HepG2 (cell line): ENCODE data around the gene GPC6. TPM values are rescaled to one million over a fixed set of nuclear protein-coding genes. Genes with fewer than 3 reads are reported as not detected.

Experiments
- ATF7 ChIP-seq, 2 experiments: fragments of 450-650 bp in 1 of 2; sonication (generic) in 1 of 2; formaldehyde crosslinking in 1 of 2; IDR thresholded peaks; 2 replicates each; pipeline versions ENCODE4 v1.4.0 to v1.6.1; 2016 to 2020; ENCODE audit warnings: antibody characterized with exemption in 1 of 2, mild to moderate bottlenecking in 1 of 2, missing genetic modification reagents in 1 of 2
- CBFB ChIP-seq: sonication (generic); formaldehyde crosslinking; IDR thresholded peaks from 2 replicates; pipeline ENCODE4 v1.4.0; 2020; ENCODE audit warnings: missing genetic modification reagents
- FOXA3 ChIP-seq: IDR thresholded peaks from 2 replicates; pipeline ENCODE4 v1.6.1; 2016; ENCODE audit warnings: missing genetic modification reagents, missing compliant biosample characterization
- IRF1 ChIP-seq: sonication (generic); formaldehyde crosslinking; IDR thresholded peaks from 2 replicates; pipeline ENCODE4 v1.4.0; 2020; ENCODE audit warnings: low read depth, mild to moderate bottlenecking, missing genetic modification reagents
- KDM1A ChIP-seq: IDR thresholded peaks from 2 replicates; pipeline ENCODE4 v1.6.1; 2016; ENCODE audit warnings: missing compliant biosample characterization
- KDM4B ChIP-seq: sonication (generic); formaldehyde crosslinking; IDR thresholded peaks from 2 replicates; pipeline ENCODE4 v1.4.0; 2020; ENCODE audit warnings: missing genetic modification reagents
- MEF2D ChIP-seq: sonication (generic); formaldehyde crosslinking; IDR thresholded peaks from 2 replicates; pipeline ENCODE4 v1.5.1; 2020; ENCODE audit warnings: mild to moderate bottlenecking, missing genetic modification reagents
- MXD1 ChIP-seq: sonication (generic); formaldehyde crosslinking; IDR thresholded peaks from 2 replicates; pipeline ENCODE4 v1.4.0; 2020; ENCODE audit warnings: mild to moderate bottlenecking, missing genetic modification reagents
- NBN ChIP-seq: fragments of 450-650 bp; conservative IDR thresholded peaks from 2 replicates; pipeline ENCODE4 v1.6.1; 2017
- NR3C1 ChIP-seq: sonication (generic); formaldehyde crosslinking; IDR thresholded peaks from 2 replicates; pipeline ENCODE4 v1.4.0; 2020; ENCODE audit warnings: missing genetic modification reagents
- POLR2A ChIP-seq, 2 experiments: IDR thresholded peaks; 2 replicates each; pipeline ENCODE4 v1.6.1; 2011; ENCODE audit warnings: low read depth in 2 of 2, low read length in 2 of 2, mild to moderate bottlenecking in 1 of 2, moderate library complexity in 1 of 2; ENCODE audit not compliant: insufficient read depth in 1 of 2
- POLR2AphosphoS2 ChIP-seq: IDR thresholded peaks from 2 replicates; pipeline ENCODE4 v1.6.1; 2011; ENCODE audit warnings: low read depth, low read length, improper control_type of control experiment
- POLR2G ChIP-seq: fragments of 200-400 bp; formaldehyde crosslinking; IDR thresholded peaks from 2 replicates; pipeline ENCODE4 v1.6.1; 2018; ENCODE audit warnings: mild to moderate bottlenecking, low read depth, low read length, moderate library complexity
- RBAK ChIP-seq: sonication (generic); formaldehyde crosslinking; IDR thresholded peaks from 2 replicates; pipeline ENCODE4 v1.5.1; 2020; ENCODE audit warnings: mild to moderate bottlenecking, missing genetic modification reagents
- RFX1 ChIP-seq: fragments of 450-650 bp; IDR thresholded peaks from 2 replicates; pipeline ENCODE4 v1.6.1; 2017
- TBX3 ChIP-seq: fragments of 450-650 bp; IDR thresholded peaks from 2 replicates; pipeline ENCODE4 v1.6.1; 2017; ENCODE audit warnings: antibody characterized with exemption, mild to moderate bottlenecking, inconsistent platforms, borderline replicate concordance
- YEATS4 ChIP-seq: sonication (generic); formaldehyde crosslinking; IDR thresholded peaks from 2 replicates; pipeline ENCODE4 v1.4.0; 2020; ENCODE audit warnings: missing genetic modification reagents, borderline replicate concordance
- ZBTB20 ChIP-seq: sonication (generic); formaldehyde crosslinking; IDR thresholded peaks from 2 replicates; pipeline ENCODE4 v1.8.1; 2023; ENCODE audit warnings: missing genetic modification reagents, low read depth, mild to moderate bottlenecking, borderline replicate concordance
- ZBTB3 ChIP-seq: sonication (generic); formaldehyde crosslinking; IDR thresholded peaks from 2 replicates; pipeline ENCODE4 v1.4.0; 2020; ENCODE audit warnings: low read depth, mild to moderate bottlenecking, moderate library complexity, missing genetic modification reagents, borderline replicate concordance
- ZNF296 ChIP-seq: sonication (generic); formaldehyde crosslinking; conservative IDR thresholded peaks from 2 replicates; pipeline ENCODE4 v1.5.0; 2020; ENCODE audit warnings: mild to moderate bottlenecking, missing genetic modification reagents
- ZNF34 ChIP-seq: sonication (generic); formaldehyde crosslinking; IDR thresholded peaks from 2 replicates; pipeline ENCODE4 v1.4.0; 2020; ENCODE audit warnings: mild to moderate bottlenecking, missing genetic modification reagents, borderline replicate concordance
- ZNF446 ChIP-seq: sonication (generic); formaldehyde crosslinking; IDR thresholded peaks from 2 replicates; pipeline ENCODE4 v1.5.0; 2020; ENCODE audit warnings: mild to moderate bottlenecking, missing genetic modification reagents
- ZNF496 ChIP-seq: sonication (generic); formaldehyde crosslinking; IDR thresholded peaks from 2 replicates; pipeline ENCODE4 v1.8.1; 2023; ENCODE audit warnings: mild to moderate bottlenecking, moderate library complexity, missing genetic modification reagents; ENCODE audit not compliant: insufficient replicate concordance
- ZNF605 ChIP-seq: sonication (generic); formaldehyde crosslinking; IDR thresholded peaks from 2 replicates; pipeline ENCODE4 v1.8.0; 2022; ENCODE audit warnings: mild to moderate bottlenecking, missing genetic modification reagents
- ZNF850 ChIP-seq: sonication (generic); formaldehyde crosslinking; conservative IDR thresholded peaks from 2 replicates; pipeline ENCODE4 v1.9.0; 2021; ENCODE audit warnings: mild to moderate bottlenecking, missing genetic modification reagents
- polyA plus RNA-seq, 8 experiments: library from polyadenylated mRNA; depleted of rRNA in 3 of 8; stranded (reverse) in 7 of 8; unstranded in 1 of 8; fragments of >200 nt; fragmentation: Illumina TruSeq in 4 of 8; extraction: Trizol in 4 of 8; gene quantifications; 2 replicates each; pipeline versions ENCODE4 v1.2.1 to v1.2.3, GENCODE V29; 2011 to 2016; ENCODE audit warnings: low read depth in 4 of 8, missing spikeins in 1 of 8, mixed read lengths in 1 of 8; ENCODE audit not compliant: insufficient read depth in 1 of 8
- total RNA-seq, 5 experiments: library from RNA; depleted of rRNA; stranded (reverse); fragments of >200 nt; fragmentation: Illumina TruSeq; extraction: Trizol; gene quantifications; 2 replicates each; pipeline ENCODE4 v1.2.3, GENCODE V29; 2016; ENCODE audit warnings: low read depth in 1 of 5
- TF ChIP-seq, protein P1 (sequence below): sonication (generic); formaldehyde crosslinking; IDR thresholded peaks from 2 replicates; pipeline ENCODE4 v1.4.0; 2020; ENCODE audit warnings: missing genetic modification reagents, mild to moderate bottlenecking, borderline replicate concordance
- TF ChIP-seq, protein P2 (sequence below): sonication (generic); formaldehyde crosslinking; IDR thresholded peaks from 2 replicates; pipeline ENCODE4 v1.8.0; 2022; ENCODE audit warnings: mild to moderate bottlenecking, missing genetic modification reagents, moderate library complexity

The GPC6 gene
- total and polyA plus RNA-seq, 2 of the 13 experiments (the other 11 are each of a cell fraction or from before 2014, with no cell fraction given): 24.5 to 33.9 TPM

DNA sequence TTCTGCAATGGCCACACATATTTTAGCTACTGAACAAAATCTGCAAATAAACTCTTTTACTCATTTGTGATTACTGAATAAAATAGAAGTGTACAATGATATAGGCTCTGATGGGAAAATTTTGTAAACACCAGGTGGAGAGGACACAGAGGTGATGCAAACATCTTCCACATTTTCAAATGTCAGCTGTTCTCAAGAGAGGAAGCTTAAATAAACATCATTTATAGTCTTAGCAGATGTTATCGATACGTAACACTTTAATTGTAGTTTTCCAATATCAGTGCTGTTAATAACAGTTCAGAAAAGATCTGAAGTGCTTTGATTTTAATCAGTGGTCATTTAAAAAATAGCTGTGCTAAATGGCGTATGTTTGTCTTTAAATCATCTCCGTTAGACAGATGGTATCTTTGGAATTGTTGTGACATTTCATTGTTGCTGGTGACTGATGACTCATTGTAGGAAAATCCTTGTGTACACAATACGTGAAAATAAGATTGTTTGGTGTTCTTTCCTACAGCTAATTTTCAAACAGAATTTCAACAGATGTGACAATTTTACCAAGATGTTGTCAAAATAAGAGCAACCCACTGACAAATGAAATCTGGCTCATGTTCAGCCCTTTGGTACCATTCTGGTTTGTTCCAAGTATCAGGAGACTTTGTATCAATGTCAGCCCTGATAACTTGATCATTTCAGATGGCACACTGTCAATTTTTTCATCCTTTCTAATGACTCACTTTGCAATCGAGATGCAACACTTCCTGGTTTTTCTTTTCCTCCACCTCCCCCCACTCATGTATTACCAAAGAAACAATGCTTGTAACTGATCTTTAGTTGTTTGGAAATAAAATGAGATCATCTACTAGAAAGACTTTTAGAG, 736.9 kb downstream of the GPC6 start (continued):
- TF ChIP-seq ZBTB20 (no peak), FOXA3 (CRISPR knock-in tag) (peak; percentile 93), ZNF34 (CRISPR knock-in tag) (no peak), IRF1 (CRISPR knock-in tag) (no peak), POLR2A (IDR thresholded peaks at IDR 0.05; ENCODE audit: insufficient read depth in 1 of 2, low read depth in 2 of 2, low read length in 2 of 2) (no peak), ZBTB3 (no peak), YEATS4 (CRISPR knock-in tag) (no peak), NR3C1 (CRISPR knock-in tag) (no peak), KDM1A (CRISPR knock-in tag) (no peak), ZNF496 (CRISPR knock-in tag) (no peak), POLR2G (no peak), MEF2D (no peak), RFX1 (no peak), NBN (no peak), KDM4B (CRISPR knock-in tag) (no peak), ZNF850 (CRISPR knock-in tag) (no peak), ZNF296 (no peak), ZNF446 (CRISPR knock-in tag) (no peak), TBX3 (peak; percentile 87), RBAK (CRISPR knock-in tag) (no peak), ZNF605 (no peak), ATF7 (IDR thresholded peaks at IDR 0.05) (no peak), ATF7 (CRISPR knock-in tag; IDR thresholded peaks at IDR 0.05) (no peak), CBFB (CRISPR knock-in tag) (no peak), MXD1 (CRISPR knock-in tag) (no peak), POLR2AphosphoS2 (no peak)
- TF ChIP-seq, protein P1, sequence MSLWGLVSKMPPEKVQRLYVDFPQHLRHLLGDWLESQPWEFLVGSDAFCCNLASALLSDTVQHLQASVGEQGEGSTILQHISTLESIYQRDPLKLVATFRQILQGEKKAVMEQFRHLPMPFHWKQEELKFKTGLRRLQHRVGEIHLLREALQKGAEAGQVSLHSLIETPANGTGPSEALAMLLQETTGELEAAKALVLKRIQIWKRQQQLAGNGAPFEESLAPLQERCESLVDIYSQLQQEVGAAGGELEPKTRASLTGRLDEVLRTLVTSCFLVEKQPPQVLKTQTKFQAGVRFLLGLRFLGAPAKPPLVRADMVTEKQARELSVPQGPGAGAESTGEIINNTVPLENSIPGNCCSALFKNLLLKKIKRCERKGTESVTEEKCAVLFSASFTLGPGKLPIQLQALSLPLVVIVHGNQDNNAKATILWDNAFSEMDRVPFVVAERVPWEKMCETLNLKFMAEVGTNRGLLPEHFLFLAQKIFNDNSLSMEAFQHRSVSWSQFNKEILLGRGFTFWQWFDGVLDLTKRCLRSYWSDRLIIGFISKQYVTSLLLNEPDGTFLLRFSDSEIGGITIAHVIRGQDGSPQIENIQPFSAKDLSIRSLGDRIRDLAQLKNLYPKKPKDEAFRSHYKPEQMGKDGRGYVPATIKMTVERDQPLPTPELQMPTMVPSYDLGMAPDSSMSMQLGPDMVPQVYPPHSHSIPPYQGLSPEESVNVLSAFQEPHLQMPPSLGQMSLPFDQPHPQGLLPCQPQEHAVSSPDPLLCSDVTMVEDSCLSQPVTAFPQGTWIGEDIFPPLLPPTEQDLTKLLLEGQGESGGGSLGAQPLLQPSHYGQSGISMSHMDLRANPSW: no peak
- TF ChIP-seq, protein P2, sequence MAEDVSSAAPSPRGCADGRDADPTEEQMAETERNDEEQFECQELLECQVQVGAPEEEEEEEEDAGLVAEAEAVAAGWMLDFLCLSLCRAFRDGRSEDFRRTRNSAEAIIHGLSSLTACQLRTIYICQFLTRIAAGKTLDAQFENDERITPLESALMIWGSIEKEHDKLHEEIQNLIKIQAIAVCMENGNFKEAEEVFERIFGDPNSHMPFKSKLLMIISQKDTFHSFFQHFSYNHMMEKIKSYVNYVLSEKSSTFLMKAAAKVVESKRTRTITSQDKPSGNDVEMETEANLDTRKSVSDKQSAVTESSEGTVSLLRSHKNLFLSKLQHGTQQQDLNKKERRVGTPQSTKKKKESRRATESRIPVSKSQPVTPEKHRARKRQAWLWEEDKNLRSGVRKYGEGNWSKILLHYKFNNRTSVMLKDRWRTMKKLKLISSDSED: no peak
